Activated CD4-positive, CD25-positive, alpha-beta regulatory T cell treated with anti-CD3 and anti-CD28 coated beads, Interleukin-2, amount 50 U/mL, for 24 hours (primary cell): ENCODE measurements around the gene PPIAL4G.
A peak's percentile ranks its signal among the peaks of the same experiment; 100 is the strongest.
"Not testable (repeated sequence)": the region's sequence is repeated elsewhere in the genome, so short reads cannot be mapped to it uniquely, and the experiment has no call there.

ENCODE experiments used
- ATAC-seq, 2 donors: fragments of 150-1000 bp; cut with Tn5 transposase; one replicate each; pipeline ENCODE4 v1.10.0; 2021; ENCODE audit warnings: mild to moderate bottlenecking in 1 of 2, moderate library complexity in 1 of 2

The PPIAL4G gene

DNA sequence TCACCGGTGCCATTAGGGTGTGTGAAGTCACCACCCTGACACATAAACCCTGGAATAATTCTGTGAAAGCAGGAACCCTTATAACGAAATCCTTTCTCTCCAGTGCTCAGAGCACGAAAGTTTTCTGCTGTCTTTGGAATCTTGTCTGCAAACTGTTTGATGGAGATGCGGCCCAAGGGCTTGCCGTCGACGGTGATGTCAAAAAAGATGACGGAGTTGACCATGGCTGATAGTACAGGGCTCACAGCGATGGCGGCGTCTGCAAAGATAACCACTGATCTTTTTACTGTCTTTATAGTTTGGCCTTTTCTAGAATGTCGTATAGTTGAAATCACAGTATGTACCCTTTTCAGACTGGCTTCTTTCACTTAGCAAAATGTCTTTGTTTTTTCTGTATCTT, at the start of gene PPIAL4G:
Gene PPIAL4G (minus strand): TSS at position 274 of the 400 bp plus-strand sequence. CDS start 50 bp downstream, at position 224.
- not testable (repeated sequence) for ATAC-seq

DNA sequence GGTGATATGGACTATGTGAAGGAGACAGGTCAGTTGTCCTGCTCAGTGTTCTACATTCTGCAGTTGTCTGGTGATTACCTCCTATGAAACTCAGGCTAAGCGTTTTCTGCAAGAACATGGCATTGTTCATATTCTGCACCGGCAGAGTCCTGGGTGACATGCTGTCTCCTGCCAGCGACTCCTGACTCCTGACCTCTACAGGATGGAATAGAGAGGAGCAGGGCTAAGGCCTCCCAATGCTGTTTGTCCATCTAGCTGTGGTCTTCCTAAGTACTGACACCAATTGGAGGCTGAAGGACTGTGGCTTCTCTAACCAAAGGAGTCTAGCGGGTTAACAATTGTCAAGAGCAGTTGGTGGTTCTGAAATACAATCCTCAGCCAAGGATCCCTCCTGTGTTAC, 49.1 kb upstream of the PPIAL4G start:
- ATAC-seq = not testable (repeated sequence)

DNA sequence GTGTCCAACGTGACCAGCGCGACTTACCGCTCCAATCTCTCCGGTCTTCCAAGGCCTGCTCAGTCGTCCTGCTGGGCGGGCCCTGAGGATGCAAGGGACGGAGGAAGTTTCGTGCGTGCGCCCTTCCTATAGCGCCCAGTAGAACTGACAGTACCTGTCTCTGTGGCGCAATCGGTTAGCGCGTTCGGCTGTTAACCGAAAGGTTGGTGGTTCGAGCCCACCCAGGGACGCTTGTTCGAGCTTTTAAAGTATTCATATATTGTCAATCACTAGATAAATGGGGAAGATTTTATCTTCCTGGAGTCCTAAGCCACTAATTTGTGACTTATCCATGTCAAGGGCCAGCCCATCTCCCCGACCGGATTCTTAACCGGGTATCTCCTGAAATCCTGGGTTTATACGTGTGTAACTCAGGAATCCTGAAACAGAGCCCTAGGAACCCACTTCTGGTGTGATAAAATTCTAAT, 46.0 kb upstream of the PPIAL4G start:
- ATAC-seq = not testable (repeated sequence)

DNA sequence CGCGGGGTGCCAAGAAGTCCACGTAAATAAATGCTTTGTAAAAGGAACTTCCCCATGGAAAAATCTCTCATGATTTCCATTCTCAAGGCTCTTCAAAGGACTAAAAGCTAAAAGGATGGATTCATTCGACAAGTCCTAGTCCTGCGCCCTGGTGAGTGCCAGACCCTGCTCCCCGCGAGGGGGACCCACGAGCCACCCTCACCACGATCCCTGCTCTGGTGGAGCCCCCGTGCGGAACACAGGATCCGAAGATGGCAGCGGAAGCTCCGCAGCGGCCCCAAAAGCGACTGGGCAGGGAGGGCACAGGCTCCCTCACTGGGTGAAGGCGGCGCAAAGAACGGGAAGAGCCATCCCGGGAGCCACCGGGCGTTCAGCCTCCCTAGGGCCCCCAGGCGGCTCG, 45.5 kb upstream of the PPIAL4G start:
- ATAC-seq = not testable (repeated sequence)

DNA sequence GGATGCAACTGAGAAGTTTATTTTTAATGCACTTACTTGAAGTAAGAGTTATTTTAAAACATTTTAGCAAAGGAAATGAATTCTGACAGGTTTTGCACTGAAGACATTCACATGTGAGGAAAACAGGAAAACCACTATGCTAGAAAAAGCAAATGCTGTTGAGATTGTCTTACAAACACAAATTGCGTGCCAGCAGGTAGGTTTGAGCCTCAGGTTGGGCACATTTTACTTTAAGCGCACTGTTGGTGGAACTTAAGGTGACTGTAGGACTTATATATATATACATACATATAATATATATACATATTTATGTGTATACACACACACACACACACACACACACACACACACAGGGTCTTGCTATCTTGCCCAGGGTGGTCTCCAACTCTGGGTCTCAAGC, 43.5 kb upstream of the PPIAL4G start:
- ATAC-seq = not testable (repeated sequence)

DNA sequence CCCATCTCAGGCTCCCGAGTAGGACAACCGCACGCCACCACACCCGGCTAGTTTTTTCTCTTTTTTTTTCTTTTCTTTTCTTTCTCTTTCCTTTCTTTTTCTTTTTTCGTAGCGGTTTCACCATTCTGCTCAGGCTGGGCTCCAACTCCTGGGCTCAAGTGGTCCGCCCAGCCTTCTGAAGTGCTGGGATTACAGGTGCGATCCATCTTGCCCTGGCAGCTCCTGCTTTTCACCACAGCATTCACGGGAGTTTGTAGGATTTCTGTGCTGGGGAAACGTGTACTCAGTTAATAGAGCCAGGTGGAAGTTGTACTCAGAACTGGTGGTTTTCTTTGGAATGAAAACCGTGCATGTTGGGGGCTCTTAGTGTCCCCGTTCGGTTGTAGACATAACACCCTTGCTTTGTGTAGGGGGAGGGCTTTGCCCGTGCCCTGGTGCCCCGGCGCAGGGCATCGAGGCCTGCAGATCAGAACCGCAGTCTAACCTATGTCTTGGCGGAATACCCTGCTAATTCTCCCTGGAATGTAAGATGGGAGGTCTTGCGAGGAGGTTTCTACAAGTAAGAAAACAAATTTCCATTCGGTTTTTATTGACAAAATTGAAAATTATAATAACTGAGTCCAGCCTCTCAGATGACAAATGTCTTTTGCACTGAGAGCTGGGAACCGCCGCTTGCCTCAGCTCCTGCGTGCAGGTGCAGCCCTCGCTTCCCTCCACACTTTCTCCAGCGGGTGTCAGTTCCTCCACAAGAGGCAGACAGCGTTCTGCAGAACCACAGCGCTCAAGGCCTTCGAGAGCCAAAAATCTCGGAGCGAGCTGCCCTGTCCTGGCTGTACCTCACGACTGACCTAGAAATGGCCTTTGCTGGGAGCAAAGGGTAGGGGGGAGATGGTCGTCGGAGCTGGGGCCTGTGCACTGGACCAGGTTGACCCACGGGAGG, 40.4 kb upstream of the PPIAL4G start:
- peak; percentile 4 for ATAC-seq

DNA sequence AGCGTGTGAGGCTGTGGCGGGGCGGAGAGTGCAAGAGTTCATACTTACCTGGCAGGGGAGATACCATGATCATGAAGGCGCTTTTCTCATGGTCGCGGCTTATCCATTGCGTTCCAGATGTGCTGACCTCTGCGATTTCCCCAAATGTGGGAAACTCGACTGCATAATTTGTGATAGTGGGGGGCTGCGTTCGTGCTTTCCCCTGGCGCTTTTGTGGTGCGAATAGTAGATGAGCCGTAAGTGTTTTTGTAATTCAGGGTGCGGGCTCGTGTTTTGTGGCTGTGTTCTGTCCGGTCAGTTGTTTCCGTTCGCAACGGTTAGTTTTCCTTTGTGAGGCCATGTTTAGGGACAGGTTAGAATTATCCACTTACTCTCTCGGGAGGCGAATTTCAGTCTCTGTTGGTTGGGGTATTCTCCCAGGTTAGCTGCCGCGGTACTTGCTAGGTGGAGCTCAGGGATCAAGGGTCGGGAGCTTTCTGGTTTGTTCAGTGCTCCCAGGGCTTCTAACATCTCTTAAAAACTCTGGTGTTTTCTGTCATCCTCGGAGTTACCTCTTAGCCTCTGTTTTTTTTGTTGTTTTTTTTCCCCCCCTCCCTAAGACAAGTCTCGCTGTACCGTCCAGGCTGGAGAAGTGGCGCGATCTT, 39.6 kb upstream of the PPIAL4G start:
- peak; percentile 84 to 88 for ATAC-seq

DNA sequence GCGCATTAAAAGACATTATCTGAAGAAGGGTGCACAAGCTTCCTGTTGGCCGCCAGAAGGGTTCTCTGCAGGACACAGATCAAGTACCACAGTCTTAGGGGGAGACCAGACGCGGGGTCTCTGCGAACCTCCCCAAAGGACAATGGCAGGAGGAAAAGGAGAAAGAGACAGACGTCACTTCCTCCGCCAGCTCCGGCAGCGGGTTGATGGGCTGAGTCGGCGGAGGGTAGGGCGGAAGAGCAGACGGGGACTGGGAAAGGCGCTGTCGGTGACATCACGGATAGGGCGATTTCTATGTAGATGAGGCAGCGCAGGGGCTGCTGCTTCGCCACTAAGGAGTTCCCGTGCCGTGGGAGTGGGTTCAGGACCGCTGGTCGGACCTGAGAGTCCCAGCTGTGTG, 39.0 kb upstream of the PPIAL4G start:
- ATAC-seq = peak; percentile 21

DNA sequence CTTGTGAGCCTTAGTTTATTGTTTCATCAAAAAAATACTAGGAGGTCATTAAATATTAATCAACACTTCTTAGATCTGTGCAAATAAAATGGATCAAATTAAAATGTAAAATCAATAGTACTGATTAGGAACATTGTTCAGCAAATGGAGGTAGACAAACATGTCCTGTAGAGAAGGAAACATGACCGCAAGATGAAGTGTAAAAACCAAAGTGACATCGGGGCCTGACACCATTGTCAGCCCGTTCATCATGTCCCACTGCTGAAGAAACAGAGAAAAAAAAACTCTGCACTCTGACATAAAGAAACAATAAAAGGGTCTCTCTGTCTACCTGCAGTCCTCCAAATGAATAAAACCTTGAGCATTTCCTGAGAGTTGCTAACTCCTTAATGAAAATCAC, 31.2 kb upstream of the PPIAL4G start:
- ATAC-seq = not testable (repeated sequence)

DNA sequence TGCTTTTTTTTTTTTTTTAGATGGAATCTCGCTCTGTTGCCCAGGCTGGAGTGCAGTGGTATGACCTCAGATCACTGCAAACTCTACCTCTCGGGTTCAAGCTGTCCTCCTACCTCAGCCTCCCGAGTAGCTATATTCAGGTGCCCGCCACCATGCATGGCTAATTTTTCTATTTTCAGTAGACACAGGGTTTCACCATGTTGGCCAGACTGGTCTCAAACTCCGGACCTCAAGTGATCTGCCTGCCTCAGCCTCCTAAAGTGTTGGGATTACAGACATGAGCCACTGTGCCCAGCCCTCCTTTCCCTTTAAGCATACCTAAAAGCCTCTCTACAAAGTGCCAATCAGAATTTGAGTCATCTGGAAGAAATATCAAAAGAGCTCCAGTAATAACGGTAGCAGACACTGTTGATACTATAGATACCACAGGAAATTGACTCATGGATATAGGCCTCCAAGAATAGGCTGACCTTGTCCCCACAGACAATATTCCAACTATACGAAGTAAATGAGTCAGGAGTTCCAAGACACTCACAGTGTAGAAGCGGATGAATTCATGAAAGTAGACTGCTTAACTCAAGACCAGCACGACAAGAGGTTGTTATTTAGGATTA, 29.6 kb upstream of the PPIAL4G start:
- peak; percentile 83 to 96 for ATAC-seq

DNA sequence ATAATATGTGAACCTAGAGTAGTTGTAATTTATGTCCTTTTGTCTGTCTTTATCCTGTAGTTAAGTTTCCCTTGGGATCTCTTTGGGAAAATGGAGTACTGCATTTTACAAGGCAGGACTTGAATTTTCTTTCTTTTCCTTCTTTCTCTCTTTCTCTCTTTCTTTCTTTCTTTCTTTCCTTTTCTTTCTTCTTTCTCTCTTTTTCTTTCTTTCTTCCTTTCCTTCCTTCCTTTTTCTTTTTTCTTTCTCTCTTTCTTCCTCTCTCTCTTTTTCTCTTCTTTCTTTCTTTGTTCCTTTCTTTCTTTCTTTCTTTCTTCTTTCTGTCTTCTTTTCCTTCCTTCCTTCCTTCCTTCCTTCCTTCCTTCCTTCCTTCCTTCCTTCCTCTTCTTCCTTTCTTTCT, 10.8 kb upstream of the PPIAL4G start:
- ATAC-seq = not testable (repeated sequence)

DNA sequence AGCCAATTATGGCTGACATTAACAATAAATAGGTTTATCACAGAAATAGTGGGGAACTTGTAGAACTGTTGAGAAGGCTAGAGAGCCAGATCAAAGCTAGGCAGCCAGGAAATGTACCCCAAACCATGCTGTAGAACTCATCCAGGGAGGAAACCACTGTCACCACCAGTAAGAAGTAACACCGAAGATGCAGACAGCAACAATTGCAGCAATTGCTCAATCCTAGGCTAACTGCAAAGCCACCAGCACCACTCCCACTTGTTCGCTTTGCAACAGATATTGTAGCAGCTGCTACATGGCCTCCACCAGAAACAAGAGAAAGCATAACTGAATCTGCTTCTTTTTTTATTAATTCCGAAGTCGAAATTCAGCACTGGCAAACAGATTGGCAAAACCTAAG, 2.0 kb downstream of the PPIAL4G start:
- ATAC-seq = not testable (repeated sequence)

DNA sequence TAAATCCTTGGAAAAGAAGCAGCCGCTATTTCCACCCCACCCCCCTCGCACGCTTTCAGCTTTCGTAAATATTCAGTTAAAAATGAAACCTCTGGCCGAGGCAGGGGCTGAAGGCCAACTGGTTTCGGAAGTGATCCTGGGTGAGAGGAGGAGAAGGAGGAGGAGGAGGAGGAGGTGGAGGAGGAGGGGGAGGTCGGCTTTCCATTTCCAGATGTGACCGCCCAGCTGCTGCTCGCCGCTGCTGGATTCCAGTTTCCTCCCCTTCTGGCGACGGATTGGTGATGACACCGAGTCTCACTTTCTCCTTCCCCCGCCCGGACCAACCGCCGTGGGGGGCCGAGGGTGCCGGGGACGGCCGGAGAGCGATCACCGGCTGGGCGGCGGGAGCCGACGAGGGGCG, 23.4 kb downstream of the PPIAL4G start:
- not testable (repeated sequence) for ATAC-seq

DNA sequence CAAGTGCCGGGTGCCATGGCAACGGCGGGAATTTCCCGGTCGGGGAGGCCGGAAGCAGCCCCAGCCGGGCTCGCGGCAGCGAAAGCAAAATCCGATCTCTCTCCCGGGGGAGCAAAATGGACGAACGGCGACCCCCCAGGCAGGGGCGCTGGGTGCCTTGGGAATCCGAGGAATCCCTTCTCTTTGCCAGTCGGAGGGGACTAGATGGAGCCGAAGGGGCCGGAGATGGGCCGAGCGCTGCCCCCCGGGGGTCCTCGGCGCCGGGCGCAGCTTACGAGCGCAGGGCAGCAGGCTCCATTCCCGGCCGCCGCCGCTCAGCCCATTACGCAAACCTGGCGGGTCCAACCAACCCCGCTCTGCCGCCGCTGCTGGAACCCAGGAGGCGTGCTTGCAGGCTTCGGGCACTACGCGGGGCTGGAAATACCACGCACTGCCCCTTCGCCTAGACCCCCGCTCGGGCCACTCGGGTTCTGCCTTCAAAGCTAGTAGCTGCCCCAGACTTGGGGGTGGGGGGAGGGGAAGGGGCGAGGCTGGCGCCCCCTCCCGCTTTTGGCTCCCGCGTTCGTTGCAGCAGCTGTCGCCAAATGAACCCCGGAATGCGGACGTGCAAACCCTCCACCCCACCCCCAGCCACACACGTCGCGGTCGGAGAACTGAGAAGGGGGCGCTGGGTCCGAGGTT, 24.1 kb downstream of the PPIAL4G start:
- ATAC-seq = not testable (repeated sequence)

DNA sequence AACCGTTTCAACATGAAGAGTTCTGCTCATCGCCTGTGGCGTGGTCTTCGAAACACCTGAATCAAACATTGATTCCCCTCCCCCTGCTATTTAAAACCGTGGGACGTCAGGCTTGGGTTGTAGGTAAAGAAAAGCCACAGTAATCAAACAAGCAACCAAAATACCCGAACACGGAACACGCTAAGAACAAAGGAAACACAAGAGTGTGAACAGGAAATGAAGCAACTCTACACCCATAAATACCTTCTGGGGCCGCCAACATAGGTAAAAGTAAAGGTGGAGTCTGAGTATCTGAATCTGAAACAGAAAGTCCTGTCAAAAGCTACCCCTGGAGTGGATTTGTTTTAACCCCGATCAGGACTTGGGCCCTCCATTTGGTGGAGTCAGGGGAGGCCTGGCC, 24.7 kb downstream of the PPIAL4G start:
- ATAC-seq = not testable (repeated sequence)

DNA sequence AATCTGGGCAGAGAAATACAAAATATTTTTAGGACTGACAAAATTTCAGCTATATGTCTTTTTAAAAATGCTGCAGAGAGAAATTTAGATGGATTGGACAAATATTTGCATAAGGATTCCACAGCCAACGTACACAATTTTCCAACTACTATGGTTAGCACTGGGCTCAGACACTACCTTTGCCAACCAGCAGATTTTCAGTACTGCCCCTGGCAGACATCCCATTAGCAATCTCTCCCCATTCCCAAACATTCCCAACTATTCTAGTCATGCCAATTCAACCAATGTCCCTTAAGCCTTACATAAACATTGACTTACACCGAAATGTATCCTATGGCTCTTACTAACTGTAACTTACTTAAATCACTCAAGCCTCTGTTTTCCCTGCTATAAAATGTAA, 30.3 kb downstream of the PPIAL4G start:
- ATAC-seq = not testable (repeated sequence)

DNA sequence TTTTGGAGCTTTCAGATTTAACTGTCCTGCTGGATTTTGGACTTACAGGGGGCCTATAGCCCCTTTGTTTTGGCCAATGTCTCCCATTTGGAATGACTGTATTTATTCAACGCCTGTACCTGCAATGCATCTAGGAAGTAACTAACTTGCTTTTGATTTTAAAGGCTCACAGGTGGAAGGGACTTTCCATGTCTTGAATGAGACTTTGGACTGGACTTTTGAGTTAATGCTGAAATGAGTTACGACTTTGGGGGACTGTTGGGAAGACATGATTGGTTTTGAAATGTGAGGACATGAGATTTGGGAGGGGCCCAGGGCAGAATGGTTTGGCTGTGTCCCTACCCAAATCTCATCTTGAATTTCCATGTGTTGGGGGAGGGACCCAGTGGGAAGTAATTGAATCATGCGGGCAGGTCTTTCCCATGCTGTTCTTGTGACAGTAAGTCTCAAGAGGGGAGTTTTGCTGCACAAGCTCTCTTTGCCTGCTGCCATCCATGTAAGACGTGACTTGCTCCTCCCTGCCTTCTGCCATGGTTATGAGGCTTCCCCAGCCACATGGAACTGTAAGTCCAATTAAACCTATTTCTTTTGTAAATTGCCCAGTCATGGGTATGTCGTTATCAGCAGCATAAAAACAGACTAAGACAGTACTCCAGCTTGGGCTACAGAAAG, 43.3 kb downstream of the PPIAL4G start:
- ATAC-seq = not testable (repeated sequence)

DNA sequence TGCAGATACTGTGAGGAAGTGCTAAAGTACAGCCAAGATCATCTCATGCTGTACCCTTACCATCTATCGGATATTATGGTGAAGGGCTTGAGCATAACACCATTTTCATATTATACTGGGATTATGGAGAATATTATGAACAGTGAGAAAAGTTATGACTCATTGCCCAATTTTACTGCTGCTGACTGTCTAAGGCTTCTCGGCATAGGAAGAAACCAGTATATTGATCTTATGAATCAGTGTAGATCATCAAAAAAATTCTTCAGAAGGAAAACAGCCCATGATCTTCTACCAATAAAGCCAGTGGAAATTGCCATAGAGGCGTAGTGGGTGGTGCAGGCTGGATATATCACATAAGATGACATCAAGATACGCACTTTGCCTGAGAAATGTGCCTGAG, 47.7 kb downstream of the PPIAL4G start:
- no peak for ATAC-seq

DNA sequence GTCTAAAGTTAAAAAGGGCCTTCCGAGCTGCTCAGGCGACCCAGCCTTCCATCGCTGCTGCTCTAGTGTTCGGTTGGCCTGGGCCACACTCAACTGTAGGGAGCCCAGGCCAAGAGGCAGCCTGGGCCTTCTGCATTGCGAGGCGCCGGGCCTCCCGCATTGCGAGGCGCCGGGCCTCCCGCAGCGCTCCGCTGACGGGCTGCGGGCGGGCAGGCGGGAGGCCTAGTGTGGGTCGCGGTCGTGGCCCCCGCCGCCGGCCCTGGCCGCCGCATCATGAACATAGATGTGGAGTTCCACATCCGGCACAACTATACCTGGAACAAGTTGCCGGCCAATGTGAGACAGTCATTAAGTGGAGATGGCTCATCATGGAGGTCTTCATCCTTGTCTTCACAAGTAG, 48.3 kb downstream of the PPIAL4G start:
- ATAC-seq = no peak

DNA sequence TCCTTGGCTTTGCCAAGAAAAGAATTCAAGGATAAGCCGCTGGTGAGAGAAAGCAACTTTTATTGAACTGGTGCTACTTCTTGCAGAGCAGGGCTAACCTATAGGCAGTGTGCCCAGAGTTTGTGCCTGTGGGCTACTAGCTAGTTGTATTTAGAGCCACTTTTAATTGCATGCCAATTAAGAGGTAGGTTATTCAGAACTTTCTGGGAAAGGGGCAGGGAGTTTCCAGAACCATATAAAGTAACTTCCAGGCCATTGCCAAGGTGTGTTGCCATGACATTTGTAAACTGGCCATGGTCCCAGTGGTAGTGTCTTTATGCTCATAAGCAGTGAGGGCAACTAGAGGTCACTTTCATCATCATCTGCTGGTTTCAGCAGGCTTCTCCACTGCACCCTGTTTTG, 50.2 kb downstream of the PPIAL4G start:
- ATAC-seq = not testable (repeated sequence)
